GM19328 (cell line): ENCODE results near the gene CHI3L1.

ENCODE experiments used
- ATAC-seq: cut with Tn5 transposase; IDR thresholded peaks from one replicate; pipeline ENCODE4 v1.9.1; 2021; ENCODE audit warnings: mild to moderate bottlenecking, moderate library complexity; ENCODE audit not compliant: unreplicated experiment

CHI3L1 gene

DNA sequence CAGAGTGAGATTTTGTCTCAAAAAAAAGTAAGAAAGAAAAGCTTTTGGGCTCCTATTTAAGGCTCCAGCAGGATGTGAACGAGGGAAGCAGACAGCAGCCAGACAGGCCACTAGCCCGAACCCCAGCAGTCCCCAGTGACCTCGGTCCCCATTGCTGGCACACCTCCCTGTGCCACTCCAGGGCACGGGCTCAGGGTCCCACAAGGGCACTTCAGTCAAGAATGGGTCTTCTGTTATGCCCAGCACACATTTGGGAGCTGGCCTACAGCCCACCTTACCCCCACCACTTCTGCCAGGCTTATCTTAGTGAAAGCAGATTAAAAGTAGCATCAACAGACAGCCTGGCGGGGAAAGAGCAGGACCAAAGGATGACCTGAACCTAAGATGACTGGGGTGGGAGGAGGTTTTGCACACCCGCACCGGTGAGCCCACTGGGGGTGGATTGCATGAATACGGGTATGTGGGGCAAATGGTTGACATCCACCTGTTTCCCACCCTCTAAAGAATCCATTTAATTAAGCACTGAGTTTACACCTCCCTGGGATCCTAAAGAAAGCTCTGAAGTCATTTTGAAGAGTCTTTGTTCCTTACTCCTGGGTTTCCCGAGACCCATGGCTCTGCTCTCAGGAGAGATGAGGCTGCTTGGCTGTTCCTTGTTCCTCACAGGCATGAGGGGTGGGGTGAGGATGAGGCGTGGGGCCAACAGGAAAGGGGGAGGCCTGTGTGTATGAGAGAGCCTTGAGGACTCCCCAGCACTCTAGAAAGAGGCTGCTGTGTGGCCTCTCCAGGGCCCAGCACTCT, 4.7 kb downstream of the CHI3L1 start:
- no peak for ATAC-seq

DNA sequence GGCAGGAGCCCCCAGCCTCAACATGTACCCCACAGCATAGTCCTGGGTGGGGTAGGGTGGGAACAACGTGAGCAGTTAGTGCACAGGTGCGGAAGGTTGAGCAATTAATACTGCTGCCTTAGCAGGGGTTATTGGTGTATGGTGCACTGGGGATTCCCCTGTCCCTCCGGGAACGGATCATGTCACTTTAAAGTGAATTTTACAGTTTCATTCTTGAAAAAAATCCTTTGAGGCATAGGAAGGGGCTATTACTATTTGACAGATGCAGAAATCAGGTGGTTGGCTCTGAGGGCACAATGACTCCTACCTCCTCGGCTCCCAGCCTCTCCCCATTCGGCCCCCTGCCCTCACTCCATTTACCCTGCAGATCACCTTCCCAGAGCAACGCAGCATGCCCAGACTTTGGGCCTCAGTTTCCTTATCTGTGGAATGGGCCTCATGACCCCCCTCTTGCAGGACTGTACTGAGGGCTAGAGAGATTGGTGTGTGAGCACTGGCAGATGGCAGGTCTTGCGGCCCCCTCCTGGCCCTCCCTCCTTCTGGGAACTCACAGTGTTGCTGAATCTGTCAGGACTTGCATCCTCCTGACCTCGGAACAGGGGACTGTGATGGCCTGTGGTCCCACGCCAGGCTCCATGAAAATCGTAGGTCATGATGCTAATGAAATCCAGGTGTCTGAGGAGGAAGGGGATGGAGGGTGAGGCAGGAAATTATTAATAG, 5.7 kb downstream of the CHI3L1 start:
- ATAC-seq, result no peak

DNA sequence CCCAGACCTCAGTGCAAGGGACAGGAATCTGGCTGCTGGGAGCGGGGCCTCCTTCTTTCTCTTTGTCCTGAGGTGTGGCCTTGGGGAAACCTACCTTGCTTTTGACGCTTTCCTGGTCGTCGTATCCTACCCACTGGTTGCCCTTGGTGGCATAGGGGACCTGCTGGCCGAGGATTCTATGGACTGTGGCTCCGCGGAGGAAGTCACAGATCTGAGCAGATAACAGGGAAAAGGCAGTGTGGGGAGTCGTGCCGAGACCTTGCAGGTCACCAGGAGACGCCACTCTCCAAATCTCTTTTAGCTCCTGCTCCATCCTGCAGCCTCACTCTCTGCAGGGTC, 6.9 kb downstream of the CHI3L1 start:
- no peak for ATAC-seq

DNA sequence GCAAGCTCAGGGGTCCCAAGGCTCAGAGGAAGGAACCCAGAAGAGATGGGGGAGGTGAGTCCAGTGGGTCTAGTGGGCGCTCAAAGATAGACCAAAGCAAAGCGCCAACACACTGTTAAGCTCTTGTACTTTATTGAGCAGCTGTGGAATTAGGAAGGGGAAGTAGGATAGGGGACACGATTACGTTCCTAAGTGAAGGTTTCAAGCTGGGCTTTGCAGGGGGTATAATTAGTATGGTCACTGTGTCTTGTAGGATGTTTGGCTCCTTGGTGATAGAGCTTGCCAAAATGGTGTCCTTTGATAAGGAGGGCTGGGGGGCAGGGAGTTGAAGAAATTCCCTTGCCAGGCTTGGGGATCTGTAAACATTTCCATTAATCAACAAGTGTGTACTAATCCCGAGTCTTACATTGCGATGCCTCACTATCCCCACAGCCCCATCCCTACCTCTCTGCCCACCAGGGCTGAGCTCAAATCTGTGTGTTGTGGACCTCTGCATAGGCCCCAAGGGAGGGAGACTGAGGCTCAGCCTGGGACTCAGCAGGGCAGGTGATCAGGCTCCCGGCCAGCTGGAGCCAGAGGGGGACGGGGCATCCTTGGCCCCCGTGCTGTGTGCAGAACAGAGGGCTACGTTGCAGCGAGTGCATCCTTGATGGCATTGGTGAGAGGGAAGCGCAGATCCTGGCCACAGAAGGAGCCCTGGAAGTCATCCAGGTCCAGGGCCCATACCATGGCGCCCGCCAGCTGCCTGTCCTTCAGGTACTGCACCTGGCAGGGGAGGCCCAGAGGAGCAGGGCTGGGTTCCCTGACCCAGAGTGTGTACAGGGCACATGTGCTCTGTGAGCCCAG, 7.5 kb downstream of the CHI3L1 start:
- ATAC-seq, result no peak

DNA sequence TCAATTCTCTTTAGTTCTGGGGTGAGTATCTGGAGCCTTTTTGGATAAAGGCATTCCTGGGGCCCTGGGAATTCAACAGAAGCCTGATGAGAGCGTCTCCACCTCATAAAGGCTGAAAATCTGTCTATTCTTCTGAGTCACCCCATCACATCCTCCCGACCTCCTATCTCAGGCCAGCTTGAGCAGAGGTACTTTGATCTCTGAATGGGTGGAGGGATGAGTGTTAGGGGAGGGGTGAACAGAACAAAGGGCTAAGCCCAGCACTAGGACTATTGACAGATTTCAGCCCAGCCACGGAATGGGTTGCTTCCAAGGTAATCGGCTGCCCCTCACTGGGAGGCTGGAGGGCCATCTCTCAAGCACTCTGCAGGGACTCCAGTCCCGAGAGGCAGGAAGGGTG, 8.4 kb downstream of the CHI3L1 start:
- ATAC-seq, result no peak

DNA sequence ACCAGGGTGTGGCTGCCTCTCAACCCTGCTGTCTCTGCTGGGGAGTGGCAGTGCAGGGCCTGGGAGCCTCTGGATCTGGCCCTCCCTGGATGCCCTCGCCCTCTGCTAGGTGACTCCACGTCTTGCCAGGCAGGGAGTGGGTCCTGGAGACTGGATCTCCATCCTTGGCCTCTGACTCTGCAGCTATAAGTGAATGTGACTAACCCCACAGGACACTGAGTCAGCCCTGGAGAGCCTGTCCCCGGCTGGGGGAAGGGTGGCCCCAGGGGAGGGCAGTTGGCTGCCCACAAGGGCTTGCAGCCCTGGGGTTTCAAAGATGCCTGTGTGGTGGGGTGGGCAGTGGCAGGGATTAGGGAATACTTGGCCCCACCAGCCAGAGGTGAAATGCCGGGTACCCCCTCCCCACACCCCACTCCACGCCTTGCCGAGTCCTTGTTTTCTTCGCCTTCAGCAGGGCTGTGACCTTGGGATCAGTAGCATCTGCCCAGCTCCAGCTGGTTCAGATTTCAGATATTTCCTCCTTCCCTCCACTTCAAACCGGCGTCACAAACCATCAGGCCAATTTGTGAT, 8.9 kb downstream of the CHI3L1 start:
- ATAC-seq, result no peak

DNA sequence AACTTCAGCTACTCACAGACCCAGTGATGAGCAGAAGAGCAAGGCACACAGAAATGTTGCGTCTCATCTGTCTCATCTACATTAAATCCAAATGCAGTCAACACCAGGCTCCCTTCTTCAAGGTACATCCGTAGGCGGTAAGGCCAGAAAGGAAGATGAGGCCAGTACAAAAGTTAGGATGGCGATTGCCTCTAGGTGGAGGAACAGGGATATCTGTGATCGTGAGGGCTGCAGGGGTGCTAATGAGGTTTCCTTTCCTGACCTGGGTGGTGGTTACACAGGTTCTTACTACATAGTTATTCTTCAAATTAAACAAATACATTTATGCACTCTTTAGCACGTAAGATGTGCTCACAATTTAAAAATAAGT, 9.5 kb downstream of the CHI3L1 start:
- ATAC-seq, result no peak

DNA sequence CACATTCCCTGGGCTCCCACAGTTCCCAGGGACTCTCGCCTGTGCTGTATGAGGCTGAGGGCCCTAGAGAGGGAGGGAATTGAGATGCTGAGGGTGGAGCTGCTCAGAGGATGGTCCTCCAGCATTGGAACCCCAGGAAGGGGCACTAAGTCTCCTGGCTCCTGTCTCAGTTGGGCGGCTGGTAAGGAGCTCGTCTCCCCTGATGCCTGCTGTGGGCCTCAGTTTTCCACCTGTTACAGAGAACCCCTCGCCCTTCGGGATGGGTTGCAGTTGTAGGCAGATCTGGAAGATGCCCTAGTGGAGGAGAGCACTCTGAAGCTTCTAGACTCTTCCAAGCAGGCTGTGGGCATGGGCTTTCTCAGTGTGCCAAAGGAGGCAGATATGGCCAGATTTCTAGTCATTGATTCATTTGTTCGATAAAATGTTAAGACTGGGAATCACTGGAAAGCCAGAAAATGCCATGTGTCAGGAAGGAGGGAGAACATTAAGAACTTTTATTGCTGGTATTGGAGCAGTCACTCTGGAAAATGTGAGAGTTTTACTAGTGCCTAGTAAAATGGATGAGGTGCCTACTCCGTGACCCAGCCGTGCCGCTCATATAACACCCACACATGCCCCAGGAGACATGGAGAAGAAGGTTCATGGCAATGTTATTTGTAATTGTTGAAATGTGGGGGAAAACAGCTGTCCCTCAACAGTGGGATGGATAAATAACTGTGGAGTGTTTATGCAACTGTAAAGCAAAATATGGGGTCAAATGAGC, 10.1 kb downstream of the CHI3L1 start:
- no peak for ATAC-seq

DNA sequence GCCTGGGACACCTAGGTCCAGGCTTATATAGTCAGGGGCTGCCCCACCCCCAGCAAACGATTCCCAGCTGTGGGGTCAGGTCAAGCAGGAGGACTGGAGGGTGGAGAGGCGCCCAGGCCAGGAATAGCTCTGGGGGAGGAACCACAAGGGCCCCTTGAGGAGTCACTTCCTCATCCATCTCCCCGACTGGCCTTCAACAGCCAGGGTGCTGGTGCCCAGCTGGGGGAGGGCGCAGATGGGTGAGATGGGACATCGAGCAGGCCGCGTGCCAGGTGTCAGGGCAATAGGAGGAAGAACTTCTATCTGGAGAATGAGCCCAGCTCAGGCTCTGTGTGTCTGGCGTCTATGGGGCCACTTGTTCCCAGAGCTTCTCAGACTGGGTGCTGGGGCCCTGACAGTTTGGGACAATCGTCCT, 10.7 kb downstream of the CHI3L1 start:
- ATAC-seq, result no peak

DNA sequence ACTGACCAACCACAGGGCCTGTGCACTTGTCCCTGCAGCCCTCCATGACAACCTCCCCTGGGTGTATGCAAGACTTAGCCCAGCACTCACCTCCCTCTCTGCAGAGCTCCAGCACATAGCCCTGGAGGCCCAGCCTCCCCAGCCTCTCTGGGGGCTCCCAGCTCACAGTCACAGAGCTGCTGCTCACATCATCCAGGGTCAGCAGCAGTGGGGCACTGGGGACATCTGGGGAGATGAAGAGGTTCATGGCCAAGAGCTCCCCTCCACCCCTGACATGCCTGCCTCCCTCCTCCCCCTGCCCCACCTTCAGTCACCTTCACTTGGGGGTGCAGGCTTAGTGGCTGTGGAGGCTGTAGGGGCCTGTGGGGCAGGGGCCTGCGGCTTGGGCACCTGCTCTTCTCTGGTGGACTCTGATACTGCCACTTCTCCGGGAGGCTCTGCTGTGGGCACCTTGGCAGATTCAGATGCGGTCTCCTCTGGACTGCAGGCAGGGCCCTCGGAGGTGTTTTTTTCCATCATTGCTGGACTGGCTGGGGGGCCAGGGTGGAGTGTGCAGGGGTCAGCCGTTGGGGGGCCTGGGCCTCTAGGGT, 11.2 kb downstream of the CHI3L1 start, which contains the start of gene MYBPH:
Gene MYBPH, minus strand, starts transcription at position 590 of the 590 bp plus-strand sequence. Its CDS starts 71 bp downstream, at position 519.
- ATAC-seq, result no peak

DNA sequence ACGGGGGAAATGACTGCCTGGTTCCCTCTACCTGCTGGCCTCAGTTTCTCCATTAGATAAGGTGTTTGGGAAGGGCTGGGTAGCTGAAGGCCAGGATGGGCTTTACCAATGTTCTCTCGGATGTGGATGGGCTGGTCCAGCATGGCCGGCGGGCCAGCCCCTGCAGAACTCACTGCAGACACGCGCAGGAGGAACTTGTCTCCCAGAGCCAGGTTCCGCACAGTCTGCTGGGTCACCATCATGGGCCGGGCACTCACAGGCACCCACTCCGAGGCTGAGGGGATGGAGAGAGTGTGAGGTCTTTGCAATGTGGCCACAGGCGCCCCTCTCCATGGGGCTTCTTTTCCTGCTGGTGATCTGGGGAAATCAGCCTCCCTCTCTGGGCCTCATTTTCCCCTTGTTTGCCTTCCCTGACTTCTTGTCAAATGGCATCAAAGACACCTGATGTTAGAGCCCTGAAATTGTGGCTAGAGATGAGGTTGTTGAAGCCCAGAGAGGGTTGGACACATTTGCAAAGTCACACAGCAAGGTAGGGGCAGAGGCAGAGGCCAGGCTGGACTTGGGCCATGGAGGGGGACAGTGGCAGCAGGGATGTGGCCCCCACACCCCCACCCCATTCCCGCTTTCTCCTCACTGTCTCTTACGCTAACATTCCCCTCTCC, 12.0 kb downstream of the CHI3L1 start:
- ATAC-seq, result no peak

DNA sequence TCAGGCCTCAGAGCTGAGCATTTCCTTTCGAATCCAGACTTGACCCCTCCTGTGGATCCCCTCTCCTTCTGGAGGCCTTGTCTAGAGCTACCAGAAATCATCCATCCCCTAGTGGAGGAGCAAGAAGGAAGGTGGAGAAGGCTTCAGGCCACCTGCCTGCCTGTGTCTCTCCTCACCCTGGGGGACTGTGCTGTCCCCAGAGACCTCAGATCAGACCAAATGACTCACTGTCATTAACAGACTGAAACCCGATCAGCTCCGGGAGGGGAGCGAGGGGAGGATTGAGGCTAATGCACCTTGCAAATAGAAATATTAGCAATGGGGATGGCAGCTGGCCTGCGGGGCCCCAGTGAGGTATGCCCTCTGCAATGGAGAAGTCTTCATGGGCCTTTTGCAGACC, 12.9 kb downstream of the CHI3L1 start:
- no peak for ATAC-seq

DNA sequence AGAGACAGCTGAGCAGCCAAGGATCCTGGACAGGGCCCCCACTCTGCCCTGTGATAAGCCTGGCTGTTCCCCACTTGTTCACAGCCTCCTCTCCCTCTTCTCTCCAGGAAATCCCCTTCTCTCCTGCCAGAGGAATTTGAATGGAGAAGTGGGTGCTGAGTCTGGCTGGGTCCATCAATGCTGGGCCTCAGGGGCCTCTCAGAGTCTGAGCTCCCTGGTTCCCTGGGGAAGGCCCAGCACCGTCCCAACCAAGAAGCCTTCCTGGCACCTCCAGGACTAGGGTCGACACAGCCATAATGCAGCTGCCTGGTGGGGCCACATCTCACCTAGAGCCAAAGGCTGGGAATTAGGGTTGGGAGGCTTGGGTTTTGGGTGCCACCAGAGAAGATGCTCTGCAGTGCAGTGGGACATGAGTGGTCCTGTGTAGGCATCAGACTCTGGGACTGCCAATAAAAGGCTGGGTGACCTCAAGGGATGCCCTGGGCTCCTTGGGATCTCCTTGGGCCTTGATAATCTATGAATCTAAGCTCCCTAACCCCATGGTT, 13.4 kb downstream of the CHI3L1 start:
- no peak for ATAC-seq

DNA sequence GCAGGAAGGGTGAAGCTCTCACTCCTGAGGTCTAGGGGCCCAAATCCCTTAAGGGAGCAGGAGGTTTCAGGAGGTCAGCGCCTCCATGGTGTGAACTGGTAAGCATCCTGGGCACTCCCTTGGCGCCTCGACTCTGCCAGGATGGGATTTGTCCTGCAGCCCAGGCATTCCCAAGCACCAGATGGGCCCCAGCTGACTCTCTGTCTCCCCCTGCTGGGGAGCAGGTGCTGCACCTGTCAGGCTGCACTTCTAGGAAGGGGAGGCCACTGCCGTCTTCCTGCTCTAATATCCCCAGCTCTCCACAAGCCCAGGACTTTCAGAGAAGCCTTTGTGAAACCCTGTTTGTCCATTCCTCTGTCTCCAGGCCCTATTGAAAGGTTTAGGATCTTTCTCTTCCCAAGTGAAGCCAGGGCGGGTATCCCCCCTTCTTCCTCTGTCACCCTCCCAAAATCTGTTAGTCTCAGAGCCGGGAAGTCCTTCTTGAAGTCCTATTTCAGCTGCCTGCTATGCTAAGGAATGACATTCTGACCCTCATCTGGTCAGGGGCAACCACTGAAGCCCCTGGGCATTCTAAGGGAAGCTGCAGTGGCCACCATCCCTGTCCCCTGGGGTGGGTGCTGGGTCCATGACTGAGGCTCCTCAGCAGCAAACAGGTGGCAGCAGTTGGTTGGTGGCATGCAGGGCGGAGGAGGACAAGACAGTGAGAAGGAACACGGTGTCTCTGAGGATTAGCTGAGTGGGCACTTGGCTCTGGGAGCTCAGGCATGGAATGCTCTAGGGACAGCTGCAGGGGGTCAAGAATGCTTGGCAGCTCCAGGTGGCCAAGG, 14.1 kb downstream of the CHI3L1 start:
- no peak for ATAC-seq

DNA sequence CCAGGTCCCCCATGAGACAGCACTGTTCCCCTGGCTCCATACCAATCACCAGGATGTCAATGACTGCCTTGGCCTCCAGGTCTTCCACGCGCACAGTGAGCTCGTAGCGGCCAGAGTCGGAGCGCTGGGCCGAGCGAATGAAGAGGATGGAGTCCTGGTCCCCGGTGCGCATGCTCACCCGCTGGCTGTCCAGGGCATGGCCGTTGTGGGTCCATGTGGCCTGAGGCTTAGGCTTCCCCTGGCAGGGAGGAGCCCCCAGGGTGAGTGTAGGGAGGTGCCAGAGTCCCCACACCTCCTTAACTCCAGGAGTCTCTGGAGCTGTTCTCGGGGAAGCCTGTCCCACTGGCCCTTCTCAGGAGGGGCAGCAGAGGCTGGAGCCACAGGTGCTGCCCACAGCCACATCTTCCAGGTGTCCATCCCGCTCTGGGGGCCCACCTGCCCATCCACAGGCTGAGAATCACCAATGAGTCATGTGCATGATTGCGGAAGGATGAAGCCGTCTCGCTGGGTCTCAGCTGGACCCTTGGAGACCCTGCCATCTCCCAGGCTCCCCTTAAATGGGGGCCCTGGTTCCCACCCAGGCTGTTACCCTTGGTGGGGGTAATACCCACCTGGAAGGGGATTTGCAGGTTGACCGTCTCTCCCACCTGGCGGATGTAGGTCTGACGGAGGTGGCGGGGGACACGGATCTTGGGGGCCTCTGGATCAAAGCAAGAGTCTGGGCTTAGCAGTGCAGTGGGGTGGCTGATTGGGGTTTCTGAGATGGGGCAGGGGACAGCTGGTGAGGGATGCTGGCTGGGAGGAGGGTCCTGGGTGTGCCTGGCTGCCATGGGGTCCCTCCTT, 14.9 kb downstream of the CHI3L1 start:
- ATAC-seq, result no peak

DNA sequence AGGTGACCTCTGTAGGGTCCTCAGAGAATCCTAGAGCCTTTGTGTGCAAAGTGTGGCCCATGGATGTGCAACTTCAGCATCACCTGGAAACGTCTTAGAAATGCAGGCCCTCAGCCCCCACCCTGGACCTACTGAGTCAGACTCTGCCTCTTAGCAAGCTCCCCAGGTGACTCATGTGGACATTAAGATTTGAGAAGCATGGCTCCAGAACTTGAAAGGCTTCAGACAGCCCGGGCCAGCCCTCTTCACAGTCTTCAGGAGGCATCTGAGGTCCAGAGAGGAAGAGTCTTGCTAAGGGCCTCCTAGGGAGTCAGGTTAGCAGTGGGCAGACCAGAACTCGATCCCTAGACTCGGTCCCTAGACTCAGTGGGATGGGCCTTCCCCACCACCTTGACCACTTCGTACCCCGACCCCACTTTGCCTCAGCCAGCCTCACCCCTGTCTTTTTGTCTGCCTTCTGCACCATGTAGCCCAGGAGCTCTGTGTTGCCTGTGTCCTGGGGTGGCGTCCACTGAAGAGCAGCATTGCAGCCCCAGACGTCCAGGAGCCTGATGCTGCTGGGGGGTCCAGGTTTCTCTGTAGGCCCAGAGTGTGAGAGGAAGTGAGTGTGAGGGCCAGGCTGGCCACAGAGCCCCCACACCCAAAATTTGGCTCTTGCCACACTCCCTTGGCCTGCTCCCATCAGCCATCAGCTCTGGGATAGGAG, 15.7 kb downstream of the CHI3L1 start:
- ATAC-seq, result no peak
